Activated naive CD8-positive, alpha-beta T cell treated with anti-CD3 and anti-CD28 coated beads, Interleukin-2, amount 10 ng/mL, durations not matched to agents 7 days and 5 days (primary cell): ENCODE measurements around the gene PPP1R9B. TPM values are rescaled to one million over a fixed set of nuclear protein-coding genes. Genes with fewer than 3 reads are reported as not detected.

Experiments used
- ATAC-seq: fragments of 150-1000 bp; cut with Tn5 transposase; one replicate; pipeline ENCODE4 v1.10.0; 2021; ENCODE audit warnings: low read depth, moderate library complexity
- POLR2A ChIA-PET: fragments of 350-600 bp; sonication (Branson Sonifier 250); formaldehyde crosslinking; loops from one replicate; lab custom pipeline; 2021; ENCODE audit warnings: antibody characterized with exemption; lab: Charles Lee
- DNase-seq: peaks from one replicate; pipeline ENCODE4 v3.0.0; 2021
- H3K27ac Mint-ChIP-seq: one replicate; pipeline ENCODE4 v1.8.0; 2022; ENCODE audit warnings: mild to moderate bottlenecking, mixed read lengths
- H3K27me3 Mint-ChIP-seq: one replicate; pipeline ENCODE4 v1.8.0; 2022; ENCODE audit warnings: mild to moderate bottlenecking, moderate library complexity, mixed read lengths
- H3K36me3 Mint-ChIP-seq: one replicate; pipeline ENCODE4 v1.8.0; 2021; ENCODE audit warnings: mild to moderate bottlenecking, mixed read lengths
- H3K4me1 Mint-ChIP-seq: one replicate; pipeline ENCODE4 v1.8.0; 2021; ENCODE audit warnings: mixed read lengths
- H3K4me3 Mint-ChIP-seq: one replicate; pipeline ENCODE4 v1.8.0; 2022; ENCODE audit warnings: mild to moderate bottlenecking, moderate library complexity, mixed read lengths
- H3K9me3 Mint-ChIP-seq: one replicate; pipeline ENCODE4 v1.8.0; 2021; ENCODE audit warnings: mixed read lengths
- total RNA-seq, 2 experiments: library from RNA; stranded (reverse); gene quantifications; one replicate each; pipeline ENCODE4 v1.2.3, GENCODE V29; 2021

Gene PPP1R9B
- total RNA-seq, 2 experiments from 2014 or later = 114 to 116 TPM

GRCh38 chr17:50152736-50153135 is 2.3 kb upstream of the PPP1R9B start:
- Mint-ChIP-seq H3K4me1 (peaks cover 33% of the 10 kb centered on the region), H3K27ac (peak overlapping the region; percentile 97), H3K27me3 (no peaks in the 10 kb centered on the region), H3K36me3 (peaks cover 7% of the 10 kb centered on the region), H3K4me3 (peak overlapping the region; percentile 93), H3K9me3 (no peaks in the 10 kb centered on the region)
- POLR2A ChIA-PET = interaction anchor here (0.8 to 2.5 kb wide), 5 partner anchors 9 to 713 kb away, joined by 3 to 32 read pairs (median 3); partner anchors contain the start of gene TOB1
- DNase-seq (no peak), ATAC-seq (no peak)

- POLR2A ChIA-PET = interaction anchor here (0.6 to 2.5 kb wide), 9 partner anchors 9 to 933 kb away, joined by 3 to 32 read pairs (median 3); partner anchors contain the start of gene TOB1
- Mint-ChIP-seq H3K4me3 (peak overlapping the region; percentile 93), H3K27ac (peak overlapping the region; percentile 97), H3K4me1 (peaks cover 31% of the 10 kb centered on the region), H3K9me3 (no peaks in the 10 kb centered on the region), H3K36me3 (peaks cover 12% of the 10 kb centered on the region), H3K27me3 (no peaks in the 10 kb centered on the region)
- ATAC-seq = peak; percentile 29
- DNase-seq = peak; percentile 75
These were observed 1.6 kb upstream of the PPP1R9B start for GRCh38 chr17:50151937-50152547.

DNA sequence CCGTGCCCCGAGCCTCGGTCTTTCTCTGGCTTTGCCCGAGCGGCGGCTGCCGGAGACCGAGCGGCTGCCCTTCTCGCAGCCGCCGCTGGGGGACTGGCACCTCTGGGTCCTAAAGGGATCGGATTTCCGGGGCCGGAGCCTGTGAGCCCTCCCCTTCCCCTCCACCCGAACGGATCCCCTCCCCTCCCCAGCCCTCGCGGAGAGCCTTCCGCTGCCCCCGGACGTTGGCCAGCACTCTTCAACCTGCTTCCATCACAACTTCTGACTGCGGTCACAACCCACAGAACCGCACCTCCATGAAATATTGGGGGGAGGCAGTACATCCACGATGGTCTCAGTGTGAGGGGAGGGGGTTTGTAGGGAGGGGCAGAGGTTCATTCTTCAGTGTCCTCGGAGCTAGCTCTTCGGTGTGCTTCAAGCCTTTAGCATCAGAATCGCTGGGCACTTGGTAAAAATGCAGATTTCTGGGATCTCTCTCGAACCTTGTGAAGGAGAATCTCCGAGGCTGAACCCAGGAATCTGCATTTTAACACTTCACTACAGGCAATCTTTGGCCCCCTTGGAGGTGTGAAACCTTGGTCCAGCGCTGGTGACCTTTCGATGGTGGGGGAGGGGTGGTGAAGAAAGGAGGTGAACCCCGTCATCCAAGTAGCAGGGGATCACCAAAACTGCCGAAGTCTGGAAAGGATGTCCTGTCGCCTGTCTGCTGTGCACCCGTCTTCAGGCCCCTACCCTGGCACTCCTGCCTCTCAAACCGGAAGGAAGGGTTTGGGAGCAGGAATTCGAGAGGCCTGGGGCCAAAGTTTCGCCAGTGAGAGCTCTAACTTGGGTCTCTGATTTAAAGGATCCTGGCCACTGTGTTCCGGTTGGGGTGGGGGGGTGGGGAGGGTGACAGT is 812 bp upstream of the PPP1R9B start:
- Mint-ChIP-seq H3K27ac (peak overlapping the region; percentile 97), H3K27me3 (no peaks in the 10 kb centered on the region), H3K4me1 (peaks cover 36% of the 10 kb centered on the region), H3K36me3 (peaks cover 14% of the 10 kb centered on the region), H3K9me3 (no peaks in the 10 kb centered on the region), H3K4me3 (peak overlapping the region; percentile 93)
- POLR2A ChIA-PET = interaction anchor here (0.6 to 3.7 kb wide), 9 partner anchors 8 to 933 kb away, joined by 3 to 32 read pairs (median 3); no protein-coding TSS in a partner anchor
- peak; percentile 90 for DNase-seq
- ATAC-seq = peak; percentile 74

DNA sequence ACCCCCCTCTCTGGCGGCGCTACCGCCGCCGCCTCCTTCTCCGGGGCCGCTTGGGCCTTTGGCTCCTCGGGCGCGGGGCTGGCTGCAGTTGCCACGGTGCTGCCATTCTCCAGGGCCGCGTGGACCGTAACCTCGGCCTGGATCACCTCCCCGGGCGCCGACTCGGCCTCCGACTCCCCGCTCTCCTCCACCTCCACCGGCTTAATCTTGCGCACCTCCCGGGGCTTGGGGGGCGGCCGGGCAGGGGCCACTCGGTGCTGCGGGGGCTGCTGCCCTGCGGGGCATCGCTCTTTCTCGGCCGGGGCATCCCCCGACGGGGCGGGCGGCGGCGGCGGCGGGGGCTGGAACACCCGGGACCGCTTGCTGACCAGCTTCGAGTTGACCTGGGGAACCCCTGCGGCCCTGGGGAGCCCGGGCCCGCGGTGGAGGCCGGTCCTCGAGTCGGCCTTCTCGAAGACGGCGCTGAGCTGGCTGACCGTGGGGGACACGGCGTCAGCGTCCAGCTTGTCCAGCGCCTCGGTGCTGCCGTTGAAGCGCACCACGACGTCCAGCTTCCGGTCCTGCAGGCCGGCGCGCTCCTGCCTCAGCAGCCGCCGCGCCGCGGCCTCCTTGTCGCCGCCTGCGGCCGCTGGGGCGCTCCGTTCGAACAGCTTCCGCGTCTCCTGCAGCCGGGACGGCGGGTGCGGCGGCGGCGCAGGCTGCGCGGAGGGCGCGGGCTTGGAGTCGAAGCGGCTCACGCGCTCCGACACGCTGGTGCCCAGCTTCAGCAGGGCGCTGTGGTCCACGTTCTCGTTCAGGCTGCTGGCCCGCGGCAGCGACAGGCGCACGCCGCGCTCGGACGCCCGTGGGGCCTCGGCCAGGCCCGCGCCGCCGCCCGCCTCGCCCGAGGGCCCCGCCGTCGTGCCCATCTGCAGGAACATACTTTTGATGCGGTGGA is 792 bp downstream of the PPP1R9B start:
- Mint-ChIP-seq H3K4me3 (peak overlapping the region; percentile 98), H3K27me3 (no peaks in the 10 kb centered on the region), H3K4me1 (peaks cover 37% of the 10 kb centered on the region), H3K36me3 (peaks cover 21% of the 10 kb centered on the region), H3K27ac (peak overlapping the region; percentile 86), H3K9me3 (no peaks in the 10 kb centered on the region)
- POLR2A ChIA-PET = interaction anchor here (0.7 to 3.7 kb wide), 7 partner anchors 8 to 20 kb away, joined by 3 to 27 read pairs (median 4); no protein-coding TSS in a partner anchor
- DNase-seq (peak; percentile 77), ATAC-seq (peak; percentile 14)

DNA sequence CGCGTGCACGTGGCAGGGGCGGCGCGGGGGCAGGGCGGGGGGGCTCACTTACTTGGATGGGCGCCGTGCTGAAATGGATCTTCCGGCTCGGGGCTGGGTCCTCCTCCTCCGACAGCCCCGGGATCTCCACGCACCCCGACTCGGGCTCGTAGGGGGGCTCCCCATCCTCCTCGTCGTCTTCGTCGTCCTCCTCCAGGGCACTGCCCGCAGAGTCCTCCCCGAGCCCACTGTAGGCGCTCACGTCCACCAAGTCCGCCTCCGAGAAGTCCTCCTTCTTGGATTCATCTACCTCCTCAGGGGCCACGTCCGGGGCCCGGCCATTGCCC is 1.4 kb downstream of the PPP1R9B start:
- POLR2A ChIA-PET = interaction anchor here (1.3 to 3.7 kb wide), 4 partner anchors 9 to 14 kb away, joined by 3 to 27 read pairs (median 8); no protein-coding TSS in a partner anchor
- peaks cover 37% of the 10 kb centered on the region for H3K4me1 Mint-ChIP-seq
- H3K27me3 Mint-ChIP-seq = no peaks in the 10 kb centered on the region
- no peak for DNase-seq
- no peak for ATAC-seq
- H3K4me3 Mint-ChIP-seq = peak overlapping the region; percentile 98
- peaks cover 25% of the 10 kb centered on the region for H3K36me3 Mint-ChIP-seq
- peak overlapping the region; percentile 86 for H3K27ac Mint-ChIP-seq
- no peaks in the 10 kb centered on the region for H3K9me3 Mint-ChIP-seq

DNA sequence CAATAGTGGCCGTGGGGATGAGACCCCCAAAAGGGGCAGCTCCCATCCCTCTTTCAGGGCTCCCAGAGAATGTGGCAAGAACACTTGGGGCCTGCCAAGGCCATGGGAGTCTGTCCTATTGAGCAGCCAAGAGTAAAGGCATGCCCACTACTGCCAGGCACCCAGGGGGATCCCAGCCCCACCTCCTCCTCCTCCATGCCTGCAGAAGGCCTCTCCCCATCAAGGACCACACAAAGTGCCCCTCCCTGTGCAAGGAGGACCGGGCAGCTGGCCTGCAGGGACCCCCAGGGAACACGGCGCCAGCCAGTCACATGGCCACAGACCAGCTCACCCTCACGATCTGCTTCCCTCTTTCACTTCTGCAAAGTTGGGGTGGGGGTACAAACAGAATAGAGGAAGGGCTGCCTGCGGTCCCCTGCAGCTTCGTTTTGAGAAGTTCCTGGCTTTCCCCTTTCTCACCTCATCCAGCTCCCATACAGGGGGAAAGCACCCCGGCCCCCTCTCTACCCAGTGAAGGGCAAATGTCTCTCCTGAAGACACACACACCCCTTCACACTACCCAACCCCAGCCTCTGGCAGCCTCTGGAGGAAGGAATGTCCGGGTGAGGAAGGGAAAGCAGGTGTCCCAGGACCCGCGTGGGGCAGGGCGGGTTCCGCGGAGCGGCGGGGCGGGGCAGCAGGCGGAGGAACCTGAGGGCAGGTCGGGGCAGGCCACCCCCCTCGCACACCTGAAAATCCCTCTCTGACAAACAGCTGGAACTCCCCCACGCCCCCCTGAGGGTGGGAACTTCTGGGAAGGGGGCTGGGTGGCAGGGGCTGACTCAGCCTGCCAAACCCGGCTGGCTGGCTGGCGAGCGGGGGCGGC is 2.0 kb downstream of the PPP1R9B start:
- peak; percentile 65 for DNase-seq
- no peaks in the 10 kb centered on the region for H3K9me3 Mint-ChIP-seq
- POLR2A ChIA-PET = interaction anchor here (0.5 to 3.7 kb wide), 5 partner anchors 8 to 327 kb away, joined by 3 to 27 read pairs (median 4); no protein-coding TSS in a partner anchor
- H3K27ac Mint-ChIP-seq = peak overlapping the region; percentile 84
- H3K4me1 Mint-ChIP-seq = peaks cover 40% of the 10 kb centered on the region
- no peak for ATAC-seq
- peaks cover 27% of the 10 kb centered on the region for H3K36me3 Mint-ChIP-seq
- H3K4me3 Mint-ChIP-seq = peak overlapping the region; percentile 98
- H3K27me3 Mint-ChIP-seq = no peaks in the 10 kb centered on the region

GRCh38 chr17:50147841-50148225 is 2.6 kb downstream of the PPP1R9B start:
- Mint-ChIP-seq H3K4me3 (peak overlapping the region; percentile 98), H3K36me3 (peaks cover 29% of the 10 kb centered on the region), H3K27ac (peak overlapping the region; percentile 84), H3K27me3 (no peaks in the 10 kb centered on the region), H3K9me3 (no peaks in the 10 kb centered on the region), H3K4me1 (peaks cover 44% of the 10 kb centered on the region)
- DNase-seq = no peak
- ATAC-seq = no peak
- POLR2A ChIA-PET = interaction anchor here (0.9 to 3.7 kb wide), 3 partner anchors 8 to 13 kb away, joined by 4 to 27 read pairs (median 5); no protein-coding TSS in a partner anchor

GRCh38 chr17:50146927-50147665 is 3.4 kb downstream of the PPP1R9B start:
- peak overlapping the region; percentile 84 for H3K27ac Mint-ChIP-seq
- peak overlapping the region; percentile 98 for H3K4me3 Mint-ChIP-seq
- H3K9me3 Mint-ChIP-seq = no peaks in the 10 kb centered on the region
- ATAC-seq (no peak), DNase-seq (no peak)
- H3K27me3 Mint-ChIP-seq = no peaks in the 10 kb centered on the region
- peaks cover 35% of the 10 kb centered on the region for H3K36me3 Mint-ChIP-seq
- POLR2A ChIA-PET = interaction anchor here (0.5 to 3.7 kb wide), 5 partner anchors 7 to 782 kb away, joined by 3 to 27 read pairs (median 4); no protein-coding TSS in a partner anchor
- H3K4me1 Mint-ChIP-seq = peaks cover 46% of the 10 kb centered on the region

GRCh38 chr17:50146230-50146926 is 4.1 kb downstream of the PPP1R9B start:
- H3K36me3 Mint-ChIP-seq = peaks cover 39% of the 10 kb centered on the region
- H3K4me3 Mint-ChIP-seq = peak overlapping the region; percentile 98
- peak overlapping the region; percentile 84 for H3K27ac Mint-ChIP-seq
- no peak for DNase-seq
- POLR2A ChIA-PET = interaction anchor here (1.2 to 1.4 kb wide), 2 partner anchors 10 to 15 kb away, joined by 4 to 6 read pairs; no protein-coding TSS in a partner anchor
- H3K9me3 Mint-ChIP-seq = no peaks in the 10 kb centered on the region
- no peak for ATAC-seq
- H3K4me1 Mint-ChIP-seq = peaks cover 50% of the 10 kb centered on the region
- no peaks in the 10 kb centered on the region for H3K27me3 Mint-ChIP-seq

DNA sequence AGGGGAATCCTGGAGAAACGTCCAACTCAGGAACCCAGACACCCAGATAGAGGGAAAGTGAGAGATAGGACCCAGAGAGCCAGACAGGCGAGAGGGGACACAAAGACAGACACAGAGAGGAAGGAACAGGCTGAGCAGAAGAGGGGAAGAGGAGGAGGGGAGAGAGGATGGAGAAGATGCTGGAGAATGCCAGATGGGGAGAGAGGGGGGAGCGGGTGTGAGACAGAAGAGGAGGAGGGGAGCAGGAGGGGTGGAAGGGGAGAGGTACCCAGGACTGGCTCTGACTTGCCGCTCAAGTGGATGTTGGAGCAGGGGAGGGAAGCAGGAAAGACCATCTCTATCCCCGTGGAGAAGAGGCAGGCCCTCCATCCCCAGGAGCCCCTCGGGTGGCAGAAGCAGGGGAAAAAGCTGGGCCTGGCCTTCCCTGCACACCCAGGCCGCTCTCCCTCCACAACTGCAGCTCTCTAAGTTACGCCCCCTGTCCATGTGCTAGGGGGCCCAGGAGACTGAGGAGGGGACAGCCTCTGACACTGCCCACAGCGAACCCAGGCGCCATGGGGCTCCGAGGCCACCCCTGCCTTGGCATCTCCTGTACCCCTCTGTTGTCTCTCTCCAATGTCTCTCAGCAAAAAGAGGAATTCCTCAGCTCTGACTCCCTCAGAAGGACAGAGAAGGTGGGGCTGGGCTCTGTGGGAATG is 4.8 kb downstream of the PPP1R9B start:
- Mint-ChIP-seq H3K27ac (peak overlapping the region; percentile 70), H3K4me3 (peak overlapping the region; percentile 72)

More for the DNA sequence above, 4.8 kb downstream of the PPP1R9B start:
- Mint-ChIP-seq H3K27me3 (no peaks in the 10 kb centered on the region), H3K36me3 (peaks cover 44% of the 10 kb centered on the region), H3K4me1 (peaks cover 57% of the 10 kb centered on the region), H3K9me3 (no peaks in the 10 kb centered on the region)
- no peak for DNase-seq
- POLR2A ChIA-PET = interaction anchor here (1.4 kb wide), 1 partner anchor 9 kb away, joined by 4 read pairs; no protein-coding TSS in a partner anchor
- ATAC-seq = no peak
